OCI-M1 (cell line): Measurements from ENCODE around the gene RGPD6.
"Not testable (repeated sequence)": the region's sequence is repeated elsewhere in the genome, so short reads cannot be mapped to it uniquely, and the experiment has no call there.

ENCODE experiments used
- DNase-seq: peaks from one replicate; lab custom pipeline; 2025; lab: John Stamatoyannopoulos, UW

The RGPD6 gene

GRCh38 chr2:110481200-110481599 lies 95.8 kb downstream of the RGPD6 start:
- not testable (repeated sequence) for DNase-seq

- DNase-seq = not testable (repeated sequence)
Observed at GRCh38 chr2:110480084-110480483, 96.9 kb downstream of the RGPD6 start.

GRCh38 chr2:110477370-110477769 lies 99.7 kb downstream of the RGPD6 start:
- not testable (repeated sequence) for DNase-seq

GRCh38 chr2:110476952-110477351 lies 100.1 kb downstream of the RGPD6 start:
- not testable (repeated sequence) for DNase-seq

- not testable (repeated sequence) for DNase-seq
Observed at GRCh38 chr2:110475627-110476359, 101.2 kb downstream of the RGPD6 start.

- not testable (repeated sequence) for DNase-seq
Observed at GRCh38 chr2:110474898-110475297, 102.1 kb downstream of the RGPD6 start.

GRCh38 chr2:110473059-110473358 lies 104.0 kb downstream of the RGPD6 start:
- not testable (repeated sequence) for DNase-seq

GRCh38 chr2:110472171-110473058 lies 104.6 kb downstream of the RGPD6 start, which contains the start of gene LIMS4:
TSS of gene LIMS4 (minus strand) at chr2:110472816. CDS start at chr2:110472778, 38 bp downstream.
- DNase-seq = not testable (repeated sequence)

- DNase-seq = not testable (repeated sequence)
Observed at GRCh38 chr2:110468921-110469320, 108.1 kb downstream of the RGPD6 start.

GRCh38 chr2:110465312-110465711 lies 111.7 kb downstream of the RGPD6 start:
- not testable (repeated sequence) for DNase-seq
